Small intestine (tissue), 7 donors: ENCODE measurements around the gene PROM2. TPM values are rescaled to one million over a fixed set of nuclear protein-coding genes. Genes with fewer than 3 reads are reported as not detected.
A peak's percentile ranks its signal among the peaks of the same experiment; 100 is the strongest.

Source experiments
- DNase-seq, 2 donors: peaks; one replicate each; pipeline versions ENCODE4 v3.0.0 to v3.0.0-alpha.2; 2013
- FAIRE-seq: peaks from 2 replicates; lab custom pipeline; 2012; peaks lifted over from hg19 to GRCh38; lab: Jason Lieb, UNC
- H3K27ac ChIP-seq, 3 donors: one replicate each; pipeline ENCODE4 v1.5.1; 2013; ENCODE audit warnings: low read length in 2 of 3, mild to moderate bottlenecking in 2 of 3, control low read depth in 1 of 3, inconsistent platforms in 1 of 3, low read depth in 1 of 3, moderate library complexity in 1 of 3
- H3K27me3 ChIP-seq, 3 donors: one replicate each; pipeline ENCODE4 v1.6.1; 2013; ENCODE audit warnings: low read length in 3 of 3, inconsistent platforms in 1 of 3; ENCODE audit not compliant: control insufficient read depth in 3 of 3, insufficient read depth in 3 of 3
- H3K36me3 ChIP-seq, 3 donors: one replicate each; pipeline ENCODE4 v1.6.1; 2013; ENCODE audit warnings: low read length in 3 of 3, inconsistent platforms in 1 of 3, low read depth in 1 of 3, mild to moderate bottlenecking in 1 of 3, moderate library complexity in 1 of 3; ENCODE audit not compliant: control insufficient read depth in 3 of 3, insufficient read depth in 2 of 3
- H3K4me1 ChIP-seq, 3 donors: one replicate each; pipeline ENCODE4 v1.6.1; 2013; ENCODE audit warnings: low read length in 2 of 3, inconsistent platforms in 1 of 3, low read depth in 1 of 3, mild to moderate bottlenecking in 1 of 3, moderate library complexity in 1 of 3; ENCODE audit not compliant: control insufficient read depth in 3 of 3, insufficient read depth in 2 of 3
- H3K4me3 ChIP-seq, 3 donors: one replicate each; pipeline ENCODE4 v1.5.1; 2013; ENCODE audit warnings: low read length in 3 of 3, control low read depth in 1 of 3, inconsistent platforms in 1 of 3, low read depth in 1 of 3, mild to moderate bottlenecking in 1 of 3, moderate library complexity in 1 of 3
- H3K9me3 ChIP-seq, 2 donors: one replicate each; pipeline ENCODE4 v1.6.1; 2013; ENCODE audit warnings: low read depth in 1 of 2, low read length in 1 of 2; ENCODE audit not compliant: control insufficient read depth in 2 of 2, insufficient read depth in 1 of 2
- WGBS, 3 donors: extraction: QIAGEN DNeasy Blood & Tissue Kit; methylation state at CpG; one replicate each; pipeline ENCODE4 v1.1.7; 2013; 5-methylcytosine and 5-hydroxymethylcytosine counted together
- polyA plus RNA-seq, 4 donors: library from polyadenylated mRNA; stranded (reverse) in 3 of 4; unstranded in 1 of 4; fragments of 200-250 nt in 3 of 4; fragments of 120-200 nt in 1 of 4; gene quantifications; one replicate each; pipeline versions ENCODE4 v1.2.1 to v1.2.3, GENCODE V29; 2013
- donor health status: healthy with polysubstance abuse.
- donor health status: control.
- donor health status: control.
- donor health status: Bipolar disorder and iron deficiency.
- donor health status: healthy.

PROM2 gene
- polyA plus RNA-seq, 4 donors: 1.1 to 17.9 (median 1.8) TPM

GRCh38 chr2:95310216-95310615 lies 36.0 kb downstream of the PROM2 start:
- Histone ChIP-seq H3K36me3 (no peaks in the 10 kb centered on the region), H3K9me3 (no peaks in the 10 kb centered on the region), H3K4me1 (no peaks in the 10 kb centered on the region), H3K27ac (no peak overlapping the region), H3K27me3 (no peaks in the 10 kb centered on the region), H3K4me3 (no peak overlapping the region)
- WGBS, 3 donors: 59 to 74% (median 61%) methylated on average over 8 of the region's 8 CpGs
- DNase-seq (no peak), FAIRE-seq (no peak)

GRCh38 chr2:95310651-95311050 lies 36.4 kb downstream of the PROM2 start:
- DNase-seq (peak in 1 of 2 donors; percentile 54), FAIRE-seq (no peak)
- 3 to 62% (median 37%) methylated on average over 4 of the region's 4 CpGs for WGBS, 3 donors
- no peak overlapping the region for H3K27ac ChIP-seq
- no peaks in the 10 kb centered on the region for H3K27me3 ChIP-seq
- H3K4me1 ChIP-seq: no peaks in the 10 kb centered on the region
- no peaks in the 10 kb centered on the region for H3K9me3 ChIP-seq
- no peaks in the 10 kb centered on the region for H3K36me3 ChIP-seq
- H3K4me3 ChIP-seq: no peak overlapping the region

- no peak for DNase-seq
- FAIRE-seq: no peak
- WGBS, 3 donors: 83 to 88% (median 85%) methylated on average over 26 of the region's 26 CpGs
- Histone ChIP-seq H3K27me3 (no peaks in the 10 kb centered on the region), H3K9me3 (no peaks in the 10 kb centered on the region), H3K36me3 (no peaks in the 10 kb centered on the region), H3K4me3 (no peak overlapping the region), H3K27ac (no peak overlapping the region), H3K4me1 (peaks cover 0 to 5% (median 0%) of the 10 kb centered on the region in 3 donors)
Observed at GRCh38 chr2:95311815-95312542, 37.7 kb downstream of the PROM2 start.

- FAIRE-seq: no peak
- WGBS, 3 donors: 86 to 88% (median 87%) methylated on average over 24 of the region's 24 CpGs
- Histone ChIP-seq H3K27me3 (no peaks in the 10 kb centered on the region), H3K27ac (no peak overlapping the region), H3K4me1 (peaks cover 0 to 6% (median 0%) of the 10 kb centered on the region in 3 donors), H3K36me3 (no peaks in the 10 kb centered on the region), H3K4me3 (no peak overlapping the region), H3K9me3 (no peaks in the 10 kb centered on the region)
- DNase-seq: no peak
Observed at GRCh38 chr2:95312543-95313201, 38.4 kb downstream of the PROM2 start.

- 79 to 82% (median 81%) methylated on average over 16 of the region's 16 CpGs for WGBS, 3 donors
- H3K9me3 ChIP-seq: no peaks in the 10 kb centered on the region
- H3K4me1 ChIP-seq: peaks cover 0 to 6% (median 0%) of the 10 kb centered on the region in 3 donors
- no peak for FAIRE-seq
- H3K36me3 ChIP-seq: no peaks in the 10 kb centered on the region
- H3K27me3 ChIP-seq: no peaks in the 10 kb centered on the region
- no peak for DNase-seq
- no peak overlapping the region for H3K4me3 ChIP-seq
- no peak overlapping the region for H3K27ac ChIP-seq
Observed at GRCh38 chr2:95313296-95314131, 39.3 kb downstream of the PROM2 start.

- 73 to 82% (median 76%) methylated on average over 11 of the region's 11 CpGs for WGBS, 3 donors
- Histone ChIP-seq H3K36me3 (no peaks in the 10 kb centered on the region), H3K4me3 (no peak overlapping the region), H3K9me3 (no peaks in the 10 kb centered on the region), H3K4me1 (peaks cover 0 to 6% (median 0%) of the 10 kb centered on the region in 3 donors), H3K27me3 (no peaks in the 10 kb centered on the region), H3K27ac (no peak overlapping the region)
- no peak for DNase-seq
- FAIRE-seq: no peak
Observed at GRCh38 chr2:95314598-95314963, 40.3 kb downstream of the PROM2 start.

GRCh38 chr2:95314964-95315611 lies 40.8 kb downstream of the PROM2 start:
- DNase-seq (peak; percentile 45 to 53), FAIRE-seq (no peak)
- 59 to 71% (median 60%) methylated on average over 15 to 16 of the region's 16 CpGs for WGBS, 3 donors
- H3K4me1 ChIP-seq: peaks cover 0 to 6% (median 0%) of the 10 kb centered on the region in 3 donors
- H3K4me3 ChIP-seq: no peak overlapping the region
- H3K27ac ChIP-seq: no peak overlapping the region
- no peaks in the 10 kb centered on the region for H3K36me3 ChIP-seq
- no peaks in the 10 kb centered on the region for H3K9me3 ChIP-seq
- no peaks in the 10 kb centered on the region for H3K27me3 ChIP-seq
